Uterus (tissue), 4 donors: Measurements from ENCODE around the gene GUCA2A. TPM values are rescaled to one million over a fixed set of nuclear protein-coding genes. Genes with fewer than 3 reads are reported as not detected.

Source experiments
- DNase-seq, 2 donors: peaks; one replicate each; pipeline ENCODE4 v3.0.0-alpha.2; 2019 to 2020
- H3K27ac ChIP-seq, 2 donors: fragments of 200-600 bp; sonication (generic); 1 replicate in 1 of 2; 2 replicates in 1 of 2; pipeline ENCODE4 v1.5.1; 2016 to 2018
- H3K27me3 ChIP-seq, 2 donors: fragments of 200-600 bp; sonication (generic); one replicate each; pipeline ENCODE4 v1.5.1; 2018 to 2019; ENCODE audit warnings: control low read depth in 1 of 2
- H3K36me3 ChIP-seq, 2 donors: fragments of 200-600 bp; sonication (generic); one replicate each; pipeline ENCODE4 v1.5.1; 2019; ENCODE audit warnings: control low read depth in 1 of 2
- H3K4me1 ChIP-seq, 2 donors: fragments of 200-600 bp; sonication (generic); one replicate each; pipeline ENCODE4 v1.5.1; 2018 to 2019; ENCODE audit warnings: control low read depth in 1 of 2
- H3K4me3 ChIP-seq, 2 donors: fragments of 200-600 bp; sonication (generic); 1 replicate in 1 of 2; 2 replicates in 1 of 2; pipeline ENCODE4 v1.5.1; 2018 to 2019; ENCODE audit warnings: mild to moderate bottlenecking in 1 of 2
- H3K9me3 ChIP-seq, 2 donors: fragments of 200-600 bp; sonication (generic); one replicate each; pipeline ENCODE4 v1.5.1; 2019; ENCODE audit warnings: control low read depth in 1 of 2
- CTCF ChIP-seq, 4 experiments: fragments of 200-600 bp in 2 of 4; fragments of 450-650 bp in 2 of 4; sonication (generic) in 2 of 4; IDR thresholded peaks; one replicate each; pipeline ENCODE4 v1.5.1; 2016 to 2019; ENCODE audit warnings: antibody characterized with exemption in 4 of 4, mild to moderate bottlenecking in 2 of 4, moderate library complexity in 1 of 4
- POLR2A ChIP-seq, 2 donors: fragments of 450-650 bp; IDR thresholded peaks; one replicate each; pipeline ENCODE4 v1.6.1; 2016; ENCODE audit warnings: antibody characterized with exemption in 2 of 2, mild to moderate bottlenecking in 1 of 2, moderate library complexity in 1 of 2
- intact Hi-C: fragments of 100-400 bp; cut with DNase I; formaldehyde crosslinking; loops from one replicate; pipeline ENCODE4 v1.15.1; 2023; ENCODE audit warnings: low total_unique reads
- total RNA-seq, 4 donors: library from RNA; depleted of rRNA in 3 of 4; stranded (reverse); fragments of >200 nt in 3 of 4; gene quantifications; one replicate each; pipeline versions ENCODE4 v1.1.0 to v1.2.4, GENCODE V29; 2014 to 2023
- donor health status: DM: yes; HTN: yes; CAD: no.

Gene GUCA2A
- total RNA-seq, 4 donors from 2014 or later, result not detected

- Histone ChIP-seq H3K36me3 (no peaks in the 10 kb centered on the region), H3K27ac (no peak overlapping the region), H3K4me1 (no peaks in the 10 kb centered on the region), H3K27me3 (no peaks in the 10 kb centered on the region), H3K9me3 (no peaks in the 10 kb centered on the region), H3K4me3 (no peak overlapping the region)
- intact Hi-C loops, result no loop called here
- no peak for TF ChIP-seq CTCF (IDR thresholded peaks at IDR 0.05)
- TF ChIP-seq POLR2A (IDR thresholded peaks at IDR 0.05), result no peak
- no peak for DNase-seq
Observed at GRCh38 chr1:42168763-42169162, 4.2 kb upstream of the GUCA2A start.

- Histone ChIP-seq H3K9me3 (no peaks in the 10 kb centered on the region), H3K27me3 (no peaks in the 10 kb centered on the region), H3K36me3 (no peaks in the 10 kb centered on the region), H3K4me3 (no peak overlapping the region), H3K4me1 (no peaks in the 10 kb centered on the region), H3K27ac (no peak overlapping the region)
- TF ChIP-seq POLR2A (IDR thresholded peaks at IDR 0.05) (no peak), CTCF (IDR thresholded peaks at IDR 0.05) (no peak)
- no peak for DNase-seq
- intact Hi-C loops, result no loop called here
Observed at GRCh38 chr1:42168391-42168670, 3.8 kb upstream of the GUCA2A start.

GRCh38 chr1:42167611-42168390 lies 3.3 kb upstream of the GUCA2A start:
- H3K4me1 ChIP-seq, result no peaks in the 10 kb centered on the region
- H3K4me3 ChIP-seq, result no peak overlapping the region
- no peaks in the 10 kb centered on the region for H3K27me3 ChIP-seq
- no peak overlapping the region for H3K27ac ChIP-seq
- TF ChIP-seq POLR2A (IDR thresholded peaks at IDR 0.05) (no peak), CTCF (IDR thresholded peaks at IDR 0.05) (no peak)
- no peak for DNase-seq
- intact Hi-C loops, result no loop called here
- no peaks in the 10 kb centered on the region for H3K9me3 ChIP-seq
- H3K36me3 ChIP-seq, result no peaks in the 10 kb centered on the region

- DNase-seq, result no peak
- no peaks in the 10 kb centered on the region for H3K27me3 ChIP-seq
- no peak overlapping the region for H3K4me3 ChIP-seq
- intact Hi-C loops, result no loop called here
- no peak overlapping the region for H3K27ac ChIP-seq
- TF ChIP-seq CTCF (IDR thresholded peaks at IDR 0.05), result no peak
- H3K4me1 ChIP-seq, result no peaks in the 10 kb centered on the region
- no peaks in the 10 kb centered on the region for H3K36me3 ChIP-seq
- H3K9me3 ChIP-seq, result no peaks in the 10 kb centered on the region
Observed at GRCh38 chr1:42165511-42166210, 1.1 kb upstream of the GUCA2A start.
